H4 (cell line): Measurements from ENCODE around the gene DHDDS. TPM values are rescaled to one million over a fixed set of nuclear protein-coding genes. Genes with fewer than 3 reads are reported as not detected.
A peak's percentile ranks its signal among the peaks of the same experiment; 100 is the strongest.
"Not testable (repeated sequence)": the region's sequence is repeated elsewhere in the genome, so short reads cannot be mapped to it uniquely, and the experiment has no call there.

Experiments
- DNase-seq: peaks from one replicate; pipeline ENCODE4 v3.0.0-alpha.2; 2015; ENCODE audit warnings: low spot score
- total RNA-seq: library from RNA; depleted of rRNA; stranded (reverse); fragments of >200 nt; shearing (Covaris generic); gene quantifications from 2 replicates; pipeline ENCODE4 v1.2.3, GENCODE V29; 2014; rRNA removed

Gene DHDDS
- 24.6 and 39.4 TPM in 2 replicates for total RNA-seq

GRCh38 chr1:26431979-26432695 lies at the start of gene DHDDS:
DHDDS (plus strand) TSS chr1:26432321; CDS start chr1:26432946, 625 bp downstream.
- DNase-seq, result peak; percentile 97

GRCh38 chr1:26384076-26384475 lies 48.0 kb upstream of the DHDDS start:
- DNase-seq, result no peak

- DNase-seq, result not testable (repeated sequence)
Observed at GRCh38 chr1:26385063-26385462, 47.1 kb upstream of the DHDDS start.

GRCh38 chr1:26387447-26387846 lies 44.7 kb upstream of the DHDDS start:
- DNase-seq, result peak; percentile 41

GRCh38 chr1:26388791-26389445 lies 43.2 kb upstream of the DHDDS start:
- no peak for DNase-seq

GRCh38 chr1:26389604-26390247 lies 42.4 kb upstream of the DHDDS start:
- DNase-seq, result no peak

GRCh38 chr1:26391450-26391849 lies 40.7 kb upstream of the DHDDS start:
- DNase-seq, result peak; percentile 56

DNA sequence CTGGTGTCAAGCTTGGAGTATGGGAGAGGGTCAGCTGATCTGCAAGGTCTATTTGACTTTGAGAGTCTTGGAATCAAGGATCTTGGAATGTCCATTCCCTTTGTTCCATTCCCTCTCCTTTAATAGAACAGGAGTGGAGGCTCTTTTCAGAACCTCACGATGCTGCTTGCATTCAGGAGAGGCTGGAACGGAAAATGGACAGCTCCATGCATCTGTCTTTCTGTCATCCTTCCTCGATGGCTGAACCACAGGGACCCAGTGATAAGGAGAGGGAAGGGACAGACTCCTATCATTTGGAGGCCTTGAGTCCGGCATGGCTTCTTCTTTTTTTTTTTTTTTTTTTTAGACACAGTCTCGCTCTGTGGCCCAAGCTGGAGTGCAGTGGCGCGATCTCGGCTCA lies 36.4 kb upstream of the DHDDS start:
- no peak for DNase-seq

DNA sequence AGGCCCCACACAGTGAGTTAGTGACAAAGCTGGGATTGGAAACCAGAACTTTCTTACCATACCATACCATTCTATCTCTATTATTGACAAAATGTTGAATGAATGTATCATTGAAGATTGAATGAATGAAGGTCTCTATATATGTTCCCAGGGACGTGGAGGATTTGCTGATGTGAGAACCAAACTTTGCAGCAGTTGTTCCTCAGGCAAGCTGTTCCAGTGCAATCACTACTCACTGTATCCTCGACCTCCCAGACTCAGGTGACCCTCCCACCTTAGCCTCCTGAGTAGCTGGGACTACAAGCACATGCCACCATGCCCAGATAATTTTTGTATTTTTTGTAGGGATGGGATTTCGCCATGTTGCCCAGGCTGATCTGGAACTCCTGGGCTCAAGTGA lies 33.1 kb upstream of the DHDDS start:
- DNase-seq, result no peak

DNA sequence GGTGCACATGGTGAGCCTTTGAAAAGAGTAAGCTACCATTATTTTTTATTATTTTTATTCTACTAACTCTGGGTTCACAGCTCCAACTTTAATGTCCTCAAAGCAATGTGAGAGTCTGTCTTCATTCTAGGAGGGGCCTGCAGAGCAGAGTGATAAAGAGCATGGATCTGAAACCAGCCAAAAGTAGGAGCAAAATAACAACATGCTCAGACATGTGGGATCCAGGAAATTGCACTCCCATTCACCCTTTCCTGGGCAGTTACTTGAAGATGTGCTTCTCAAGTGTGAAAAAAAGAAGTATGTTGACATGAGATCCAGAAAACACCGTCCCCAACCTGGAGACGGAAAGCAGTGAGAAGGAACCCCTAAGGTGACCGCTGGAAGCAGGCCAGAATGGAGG lies 30.2 kb upstream of the DHDDS start:
- DNase-seq, result no peak

DNA sequence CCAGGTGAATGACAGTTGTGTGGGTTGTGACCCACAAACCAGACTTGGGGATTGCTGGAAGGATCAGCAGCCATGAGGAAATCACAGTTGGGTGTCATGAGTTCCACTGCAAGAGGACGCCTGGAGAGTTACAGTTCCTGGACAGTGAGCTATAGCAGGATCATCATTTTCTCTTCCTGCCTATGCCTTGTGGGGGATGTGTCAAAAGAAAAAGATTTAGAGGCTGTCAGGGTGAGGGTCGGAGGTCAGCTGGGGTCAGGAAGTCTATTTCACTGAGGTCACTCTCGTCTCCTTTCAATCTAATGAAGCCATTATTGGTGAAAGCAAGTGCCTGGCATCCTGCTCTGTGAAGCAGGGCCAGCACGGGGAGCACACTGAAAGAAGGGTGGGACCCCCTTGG lies 28.5 kb upstream of the DHDDS start:
- no peak for DNase-seq

DNA sequence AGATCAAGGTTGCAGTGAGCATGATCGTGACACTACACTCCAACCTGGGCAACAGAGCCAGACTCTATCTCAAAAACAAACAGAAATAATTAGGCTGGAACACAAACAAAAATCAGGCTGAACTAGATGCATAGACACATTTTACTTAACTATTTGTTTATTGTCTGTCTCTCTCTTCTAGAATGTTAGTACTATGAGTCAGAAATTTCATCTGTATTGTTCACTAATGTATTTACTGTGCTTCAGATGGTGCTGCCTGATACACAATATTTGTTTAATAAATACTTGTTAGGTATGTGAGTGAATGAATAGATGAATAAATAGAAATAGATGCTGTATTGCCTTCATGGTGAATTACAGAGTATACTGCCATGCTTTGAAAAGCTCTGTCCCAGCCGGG lies 27.5 kb upstream of the DHDDS start:
- DNase-seq, result no peak

DNA sequence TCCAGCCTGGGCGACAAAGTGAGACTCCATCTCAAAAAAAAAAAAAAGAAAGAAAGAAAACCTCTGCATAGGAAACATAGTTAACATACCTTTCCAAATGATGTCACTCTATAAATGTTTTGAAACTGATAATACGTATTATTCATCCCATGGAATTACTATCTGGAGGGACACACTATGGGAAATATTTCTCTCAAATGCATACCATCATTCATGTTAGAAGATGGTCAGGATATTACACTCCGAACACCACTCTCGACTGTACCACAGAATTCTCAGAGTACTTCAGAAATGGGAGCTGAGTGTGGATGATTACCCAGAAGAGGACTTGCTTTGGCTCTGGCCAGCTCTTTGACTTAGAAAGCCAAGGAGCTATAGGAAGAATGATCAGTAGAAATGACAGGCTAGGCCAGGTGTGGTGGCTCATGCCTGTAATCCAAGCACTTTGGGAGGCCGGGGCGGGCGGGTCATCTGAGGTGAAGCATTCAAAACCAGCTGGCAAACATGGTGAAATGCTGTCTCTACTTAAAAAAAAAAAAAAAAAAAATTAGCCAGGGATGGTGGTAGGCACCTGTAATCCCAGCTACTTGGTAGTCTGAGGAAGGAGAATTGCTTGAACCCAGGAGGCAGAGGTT lies 26.7 kb upstream of the DHDDS start:
- no peak for DNase-seq

- DNase-seq, result peak; percentile 48
Observed at GRCh38 chr1:26408604-26409003, 23.5 kb upstream of the DHDDS start.

DNA sequence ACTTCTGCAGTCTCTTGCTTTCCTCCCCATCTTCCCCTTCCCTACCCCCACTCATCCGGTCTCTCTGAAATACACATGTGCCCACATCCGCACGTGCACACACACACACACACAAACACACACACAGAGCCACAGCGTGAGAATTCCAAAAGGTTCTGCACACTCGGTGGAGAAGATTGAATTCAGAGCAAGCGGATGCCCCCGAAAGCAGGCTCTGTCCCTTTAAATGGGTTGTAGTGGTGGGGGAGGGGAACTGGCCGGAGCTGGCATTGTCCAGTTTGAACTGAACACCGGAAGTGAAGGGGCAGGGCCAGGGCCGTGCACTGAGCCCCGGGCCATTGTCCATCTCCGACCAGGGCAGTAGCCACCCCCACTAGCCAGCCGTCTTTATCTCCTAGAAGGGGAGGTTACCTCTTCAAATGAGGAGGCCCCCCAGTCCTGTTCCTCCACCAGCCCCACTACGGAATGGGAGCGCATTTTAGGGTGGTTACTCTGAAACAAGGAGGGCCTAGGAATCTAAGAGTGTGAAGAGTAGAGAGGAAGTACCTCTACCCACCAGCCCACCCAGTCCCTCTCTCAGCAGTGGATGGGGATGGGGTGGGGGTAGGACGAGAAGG lies 22.8 kb upstream of the DHDDS start:
- no peak for DNase-seq

GRCh38 chr1:26410706-26411623 lies 21.2 kb upstream of the DHDDS start, which contains the start of gene LIN28A:
LIN28A (plus strand) TSS chr1:26410817; CDS start chr1:26410892, 75 bp downstream.
- DNase-seq, result no peak

- DNase-seq, result no peak
Observed at GRCh38 chr1:26411624-26412074, 20.5 kb upstream of the DHDDS start.

GRCh38 chr1:26412180-26412840 lies 19.8 kb upstream of the DHDDS start:
- no peak for DNase-seq

DNA sequence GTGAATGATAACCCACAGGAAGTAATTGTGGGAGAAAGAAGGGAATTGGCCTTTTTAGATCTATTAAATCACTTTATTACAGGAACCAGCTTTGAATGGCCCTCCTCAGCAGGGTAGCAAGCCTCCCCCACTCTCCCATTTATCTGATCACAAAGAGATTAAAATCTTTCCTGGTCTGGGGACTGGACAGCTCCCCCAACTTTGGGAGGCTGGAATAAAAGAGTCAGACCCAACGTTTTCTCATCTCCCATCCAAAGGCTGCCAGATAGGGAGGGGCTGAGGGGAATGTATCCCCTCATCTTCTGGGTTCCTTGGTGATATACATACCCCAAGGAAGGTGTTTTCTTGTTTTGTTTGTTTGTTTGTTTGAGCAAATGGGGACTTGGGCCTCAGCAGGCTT lies 19.1 kb upstream of the DHDDS start:
- no peak for DNase-seq

DNA sequence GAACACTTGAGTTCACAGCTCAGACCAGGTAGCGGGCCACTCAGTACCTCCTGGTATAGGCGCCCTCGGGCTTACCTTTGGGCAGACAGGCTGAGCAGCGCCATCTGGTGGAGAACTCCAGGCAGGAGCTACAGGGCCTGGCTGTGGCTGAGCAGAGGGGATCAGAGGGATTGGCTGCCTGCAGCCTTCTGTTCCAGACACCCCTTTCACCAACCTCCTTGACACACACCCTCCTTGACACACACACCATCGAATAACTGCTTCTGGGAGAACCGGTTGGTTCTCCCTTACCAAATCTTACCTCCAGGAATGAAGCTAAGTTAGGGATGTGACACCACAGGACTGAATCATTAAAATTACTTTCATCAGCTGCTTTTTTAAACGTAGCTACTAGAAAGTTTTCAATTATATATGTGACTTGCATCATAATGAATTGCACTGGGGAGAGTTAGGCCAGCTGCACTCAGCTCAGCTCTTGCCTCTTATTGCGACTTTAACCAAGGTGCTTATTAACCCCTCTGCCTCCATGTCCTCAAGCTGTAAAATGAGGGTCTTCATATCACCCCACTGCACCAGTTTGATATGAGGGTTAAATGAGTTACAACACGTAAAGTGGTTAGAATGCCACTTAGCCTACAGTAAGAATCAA lies 14.9 kb upstream of the DHDDS start:
- DNase-seq, result peak; percentile 50
